ENCODE results near the gene PATJ. TPM values are rescaled to one million over a fixed set of nuclear protein-coding genes. Genes with fewer than 3 reads are reported as not detected.

Gene PATJ
- polyA plus RNA-seq, 1 of the 3 experiments (the other 2 are of a cell fraction) = 3.0 TPM

DNA sequence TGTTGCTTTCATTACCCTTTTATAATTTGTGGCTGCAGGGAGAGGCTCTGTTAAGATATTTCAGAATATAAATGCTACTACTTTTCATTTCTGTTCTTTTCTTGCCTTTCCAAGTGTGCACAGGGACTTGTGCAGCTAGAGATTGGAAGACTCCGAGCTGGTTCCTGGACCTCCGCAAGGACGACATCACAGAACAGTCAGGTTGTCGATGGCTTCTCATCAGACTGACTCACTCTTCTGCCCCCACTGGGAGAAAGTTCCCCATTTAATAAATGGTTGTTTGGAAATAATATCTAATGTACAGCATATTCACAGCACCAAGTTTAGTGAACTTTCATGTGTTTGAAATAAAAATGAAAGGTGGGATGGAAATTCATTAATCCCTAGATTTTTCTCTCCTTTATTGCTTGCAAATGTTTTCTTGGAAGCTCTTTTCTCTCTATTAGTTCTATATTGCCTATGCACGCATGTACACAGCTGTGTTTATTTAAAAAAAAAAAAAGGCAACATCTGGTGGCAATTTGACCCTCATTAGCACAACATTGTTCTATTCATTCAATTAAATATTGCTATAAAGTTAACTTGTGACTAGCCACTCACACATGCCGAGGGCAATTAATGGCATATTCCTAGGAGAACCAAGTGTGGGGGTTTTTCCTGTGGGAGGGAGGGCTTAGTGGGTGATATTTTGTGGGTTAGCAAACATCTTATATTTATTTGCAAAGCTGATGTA is 374.9 kb downstream of the PATJ start:
- Histone ChIP-seq H3F3A (replicated peaks; ENCODE audit: insufficient read depth) (no peaks in the 10 kb centered on the region), H3K9ac (no peak overlapping the region), H3K4me1 (ENCODE audit: control insufficient read depth in 1 of 2, insufficient read depth in 2 of 2, low read depth in 1 of 2, low read length in 1 of 2) (peaks cover 0 to 3% of the 10 kb centered on the region in 2 experiments; a peak in 1 of 4 replicates), H3K36me3 (replicated peaks in 1 of 2; ENCODE audit: control insufficient read depth in 1 of 2, insufficient read depth in 2 of 2, low read length in 1 of 2) (no peaks in the 10 kb centered on the region), H3K4me2 (no peak overlapping the region), H3K27me3 (ENCODE audit: insufficient read depth) (no peaks in the 10 kb centered on the region), H4K20me1 (ENCODE audit: insufficient read depth) (no peaks in the 10 kb centered on the region), H3K27ac (ENCODE audit: low read depth in 2 of 2, low read length in 1 of 2) (no peak overlapping the region), H3K4me3 (ENCODE audit: low read depth in 2 of 2, low read length in 1 of 2) (no peak overlapping the region), H3K9me3 (no peaks in the 10 kb centered on the region), H3K79me2 (ENCODE audit: insufficient read depth) (no peaks in the 10 kb centered on the region), H2AFZ (ENCODE audit: low read depth) (no peak overlapping the region), H3K9me2 (no peaks in the 10 kb centered on the region)
- 87% methylated on average over 6 of the region's 6 CpGs for WGBS (ENCODE audit: low lambda C conversion rate)
- ChIA-PET CTCF (interaction anchor here (1.0 to 3.8 kb wide), 4 partner anchors 15 to 35 kb away, joined by 5 to 14 read pairs (median 6); no protein-coding TSS in a partner anchor), POLR2A (no interaction called here)
- DNase-seq = no peak
- TF ChIP-seq EP300 (IDR thresholded peaks at IDR 0.05; ENCODE audit: borderline replicate concordance in 1 of 2, low read depth in 1 of 2, low read length in 1 of 2) = peak in 1 of 2 experiments; percentile 30; a peak in 1 of 4 replicates
- TF ChIP-seq TEAD4 (IDR thresholded peaks at IDR 0.05; ENCODE audit: borderline replicate concordance, insufficient read depth) = no peak

DNA sequence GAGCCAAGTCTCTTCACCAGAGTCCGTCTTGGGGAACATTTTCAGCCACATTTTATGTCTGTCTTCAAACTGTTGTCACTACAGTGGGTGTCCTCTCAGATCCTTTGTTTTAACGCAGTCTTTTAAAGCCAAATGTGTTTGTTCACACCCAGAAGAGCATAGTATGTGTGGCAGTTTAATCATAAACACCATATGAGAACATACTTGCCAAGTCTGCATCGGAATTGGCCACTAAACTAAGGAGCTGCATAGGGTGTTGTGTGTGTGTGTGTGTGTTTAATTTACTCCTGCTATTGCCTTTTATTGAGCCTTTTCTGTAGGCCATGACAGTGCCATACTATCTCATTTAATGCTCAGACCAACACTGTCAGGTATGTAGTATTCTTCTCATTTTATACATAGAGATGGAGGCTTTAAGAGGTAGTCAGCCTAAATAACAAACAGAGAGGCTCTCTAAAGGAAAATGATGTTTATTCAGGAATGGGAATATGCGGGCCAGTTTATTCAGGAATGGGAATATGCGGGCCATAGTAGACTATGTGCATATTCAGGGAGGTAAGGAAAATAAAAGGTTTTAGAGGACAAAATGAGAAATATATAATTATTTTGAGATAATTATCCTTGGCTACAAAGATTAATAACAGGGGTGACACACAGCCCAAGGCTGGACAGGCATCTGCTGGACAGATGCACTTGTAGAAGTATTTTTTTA is 384.5 kb downstream of the PATJ start:
- TF ChIP-seq MAX (IDR thresholded peaks at IDR 0.05; ENCODE audit: low read depth) = no peak
- TF ChIP-seq TEAD4 (IDR thresholded peaks at IDR 0.05; ENCODE audit: borderline replicate concordance, insufficient read depth) = no peak
- TF ChIP-seq, protein P1, sequence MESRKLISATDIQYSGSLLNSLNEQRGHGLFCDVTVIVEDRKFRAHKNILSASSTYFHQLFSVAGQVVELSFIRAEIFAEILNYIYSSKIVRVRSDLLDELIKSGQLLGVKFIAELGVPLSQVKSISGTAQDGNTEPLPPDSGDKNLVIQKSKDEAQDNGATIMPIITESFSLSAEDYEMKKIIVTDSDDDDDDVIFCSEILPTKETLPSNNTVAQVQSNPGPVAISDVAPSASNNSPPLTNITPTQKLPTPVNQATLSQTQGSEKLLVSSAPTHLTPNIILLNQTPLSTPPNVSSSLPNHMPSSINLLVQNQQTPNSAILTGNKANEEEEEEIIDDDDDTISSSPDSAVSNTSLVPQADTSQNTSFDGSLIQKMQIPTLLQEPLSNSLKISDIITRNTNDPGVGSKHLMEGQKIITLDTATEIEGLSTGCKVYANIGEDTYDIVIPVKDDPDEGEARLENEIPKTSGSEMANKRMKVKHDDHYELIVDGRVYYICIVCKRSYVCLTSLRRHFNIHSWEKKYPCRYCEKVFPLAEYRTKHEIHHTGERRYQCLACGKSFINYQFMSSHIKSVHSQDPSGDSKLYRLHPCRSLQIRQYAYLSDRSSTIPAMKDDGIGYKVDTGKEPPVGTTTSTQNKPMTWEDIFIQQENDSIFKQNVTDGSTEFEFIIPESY (IDR thresholded peaks at IDR 0.05; ENCODE audit: borderline replicate concordance, low read depth) = no peak
- no peak for TF ChIP-seq YY1 (IDR thresholded peaks at IDR 0.05; ENCODE audit: low read depth)
- no peak for TF ChIP-seq ELF1 (IDR thresholded peaks at IDR 0.05)
- no peak for TF ChIP-seq SIN3A (IDR thresholded peaks at IDR 0.05; ENCODE audit: borderline replicate concordance, low read depth, low read length)
- TF ChIP-seq POLR2AphosphoS5 (IDR thresholded peaks at IDR 0.05; ENCODE audit: low read depth, low read length) = no peak
- POLR2A ChIA-PET = no interaction called here
- Histone ChIP-seq H3F3A (replicated peaks; ENCODE audit: insufficient read depth) (peaks cover 6% of the 10 kb centered on the region), H3K9me2 (no peaks in the 10 kb centered on the region), H3K4me3 (ENCODE audit: low read depth in 2 of 2, low read length in 1 of 2) (no peak overlapping the region), H3K9me3 (no peaks in the 10 kb centered on the region), H3K4me2 (no peak overlapping the region), H3K4me1 (ENCODE audit: control insufficient read depth in 1 of 2, insufficient read depth in 2 of 2, low read depth in 1 of 2, low read length in 1 of 2) (peaks cover 0 to 8% of the 10 kb centered on the region in 2 experiments; a peak in 2 of 4 replicates), H3K9ac (no peak overlapping the region), H3K79me2 (ENCODE audit: insufficient read depth) (no peaks in the 10 kb centered on the region), H4K20me1 (ENCODE audit: insufficient read depth) (no peaks in the 10 kb centered on the region), H2AFZ (ENCODE audit: low read depth) (no peak overlapping the region), H3K27me3 (ENCODE audit: insufficient read depth) (no peaks in the 10 kb centered on the region), H3K27ac (ENCODE audit: low read depth in 2 of 2, low read length in 1 of 2) (no peak overlapping the region), H3K36me3 (replicated peaks in 1 of 2; ENCODE audit: control insufficient read depth in 1 of 2, insufficient read depth in 2 of 2, low read length in 1 of 2) (no peaks in the 10 kb centered on the region)
- 98% methylated on average over 5 of the region's 5 CpGs for WGBS (ENCODE audit: low lambda C conversion rate)
- DNase-seq = no peak
- CTCF ChIA-PET = interaction anchor here (0.6 to 1.8 kb wide), 3 partner anchors 9 to 114 kb away, joined by 3 to 7 read pairs (median 7); no protein-coding TSS in a partner anchor

Measured in SK-N-SH (cell line).